ENCODE measurements around the gene MAST2.
"Not testable (repeated sequence)": the region's sequence is repeated elsewhere in the genome, so short reads cannot be mapped to it uniquely, and the experiment has no call there.

MAST2 gene

DNA sequence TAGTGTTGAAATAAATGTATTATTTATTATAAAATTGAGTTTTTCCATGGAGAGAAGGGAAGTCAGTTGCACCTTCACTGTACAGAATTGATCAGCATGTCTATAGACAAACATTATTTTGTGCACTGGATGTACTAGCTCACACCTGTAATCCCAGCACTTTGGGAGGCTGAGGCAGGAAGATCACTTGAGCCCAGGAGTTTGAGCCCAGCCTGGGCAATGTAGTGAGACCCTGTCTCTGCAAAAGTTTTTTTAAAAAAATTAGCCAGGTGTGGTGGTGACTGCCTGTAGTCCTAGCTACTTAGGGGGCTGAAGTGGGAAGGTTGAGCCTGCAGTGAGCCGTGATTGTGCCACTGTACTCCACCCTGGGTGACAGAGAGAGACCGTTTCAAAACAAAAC lies 87.7 kb downstream of the MAST2 start:
- DNase-seq (ENCODE audit: low read depth in 4 of 4, low spot score in 1 of 4): no peak

DNA sequence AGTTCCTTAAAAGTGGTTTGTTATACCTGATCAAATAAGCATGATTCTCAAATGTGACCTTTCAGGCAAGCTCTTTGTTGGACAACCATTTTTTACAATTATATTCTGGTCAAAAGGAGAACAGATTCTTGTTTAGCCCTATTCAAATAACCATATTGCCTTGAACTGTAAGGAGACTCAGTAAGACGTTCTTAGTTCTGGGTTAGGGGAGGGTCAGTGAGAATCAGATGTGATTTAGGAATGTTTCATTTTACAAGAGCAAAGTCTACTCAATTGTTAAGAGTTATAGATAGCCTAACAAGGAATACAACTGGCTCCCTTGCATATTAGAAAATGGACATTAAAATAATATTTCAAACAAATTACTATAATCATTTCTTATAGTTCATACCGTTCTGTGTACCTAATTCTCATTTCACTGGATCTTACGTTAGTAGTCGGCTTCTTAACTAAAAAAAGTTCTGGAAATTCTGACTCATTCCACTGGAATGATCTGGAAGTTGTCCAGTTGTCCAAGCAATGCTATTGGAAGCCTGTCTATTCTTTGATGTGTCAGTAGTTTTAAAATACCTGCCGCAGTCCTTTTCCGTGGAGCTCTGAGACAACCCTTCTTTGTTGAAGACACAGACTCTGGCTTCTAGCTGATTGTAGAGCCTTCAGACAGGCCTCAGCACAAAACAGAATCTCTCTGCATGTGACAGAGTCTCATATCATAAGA lies 88.8 kb downstream of the MAST2 start:
- DNase-seq (ENCODE audit: low read depth in 4 of 4, low spot score in 1 of 4): no peak

DNA sequence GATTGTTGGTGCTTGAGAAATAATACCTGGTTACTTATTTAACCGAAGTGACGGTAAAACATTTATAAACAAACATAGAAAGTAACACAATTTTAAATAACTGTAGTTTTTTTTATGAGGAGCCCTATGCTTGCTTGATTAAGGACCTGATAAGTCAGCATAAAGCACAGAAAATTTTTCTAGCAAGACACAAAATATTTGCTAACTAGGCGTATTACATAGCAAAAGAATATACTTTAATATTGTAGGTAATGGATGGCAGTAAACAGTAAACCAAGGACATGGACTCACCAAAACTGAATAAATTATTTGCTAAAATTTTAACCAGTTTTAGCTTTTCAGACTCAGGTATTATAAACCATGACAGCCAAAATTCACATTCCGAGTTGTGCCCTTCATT lies 90.9 kb downstream of the MAST2 start:
- no peak for DNase-seq (ENCODE audit: low read depth in 4 of 4, low spot score in 1 of 4)

- no peak for DNase-seq (ENCODE audit: low read depth in 4 of 4, low spot score in 1 of 4)
Observed at GRCh38 chr1:45894921-45895320, 91.5 kb downstream of the MAST2 start.

GRCh38 chr1:45895406-45895805 lies 92.0 kb downstream of the MAST2 start:
- DNase-seq (ENCODE audit: low read depth in 4 of 4, low spot score in 1 of 4): no peak

DNA sequence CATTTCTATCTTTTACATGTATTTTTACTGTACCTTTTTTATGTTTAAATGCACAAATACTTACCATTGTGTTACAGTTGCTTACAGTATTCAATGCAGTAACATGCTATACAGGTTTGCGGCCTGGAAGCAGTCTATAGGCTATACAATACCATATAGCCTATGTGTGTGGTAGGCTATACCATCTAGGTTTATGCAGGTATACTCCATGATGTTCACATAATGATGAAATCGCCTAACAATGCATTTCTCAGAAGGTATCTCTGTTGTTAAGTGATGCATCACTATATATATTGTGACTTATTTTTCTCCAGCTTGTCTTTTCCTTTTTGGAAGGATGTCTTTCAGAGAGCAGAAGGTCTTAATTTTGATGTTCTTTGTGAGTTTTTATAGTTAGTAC lies 103.5 kb downstream of the MAST2 start:
- no peak for DNase-seq (ENCODE audit: low read depth in 4 of 4, low spot score in 1 of 4)

- DNase-seq (ENCODE audit: low read depth in 4 of 4, low spot score in 1 of 4): no peak
Observed at GRCh38 chr1:45908611-45909140, 105.3 kb downstream of the MAST2 start.

- no peak for DNase-seq (ENCODE audit: low read depth in 4 of 4, low spot score in 1 of 4)
Observed at GRCh38 chr1:45911634-45912033, 108.2 kb downstream of the MAST2 start.

DNA sequence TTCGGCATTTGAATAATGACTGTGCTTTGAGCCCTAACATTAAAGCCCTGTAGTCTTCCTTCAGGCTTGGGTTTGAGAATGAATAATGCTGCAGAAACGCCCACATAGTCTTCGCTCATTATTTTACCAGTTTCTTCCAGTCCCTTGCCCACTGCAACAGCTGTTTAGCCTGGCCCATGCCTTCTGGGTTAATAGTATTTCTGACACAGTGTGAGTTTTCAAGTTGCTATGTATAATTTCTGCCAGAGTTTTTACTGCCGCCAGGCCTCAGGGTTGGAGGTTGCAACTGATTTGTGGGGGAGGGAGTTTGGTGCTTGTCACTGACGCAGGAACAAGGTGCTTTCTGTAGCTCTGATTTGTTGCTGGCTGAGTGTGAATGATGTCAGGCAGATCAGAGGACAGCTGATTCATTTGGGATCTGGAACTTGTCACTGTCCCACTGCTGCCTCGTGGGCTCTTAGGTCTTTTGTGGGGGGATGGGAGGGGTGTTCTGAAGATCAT lies 109.8 kb downstream of the MAST2 start:
- DNase-seq (ENCODE audit: low read depth in 4 of 4, low spot score in 1 of 4): peak in 1 of 4 experiments; percentile 1

- DNase-seq (ENCODE audit: low read depth in 4 of 4, low spot score in 1 of 4): no peak
Observed at GRCh38 chr1:45913731-45914501, 110.5 kb downstream of the MAST2 start.

DNA sequence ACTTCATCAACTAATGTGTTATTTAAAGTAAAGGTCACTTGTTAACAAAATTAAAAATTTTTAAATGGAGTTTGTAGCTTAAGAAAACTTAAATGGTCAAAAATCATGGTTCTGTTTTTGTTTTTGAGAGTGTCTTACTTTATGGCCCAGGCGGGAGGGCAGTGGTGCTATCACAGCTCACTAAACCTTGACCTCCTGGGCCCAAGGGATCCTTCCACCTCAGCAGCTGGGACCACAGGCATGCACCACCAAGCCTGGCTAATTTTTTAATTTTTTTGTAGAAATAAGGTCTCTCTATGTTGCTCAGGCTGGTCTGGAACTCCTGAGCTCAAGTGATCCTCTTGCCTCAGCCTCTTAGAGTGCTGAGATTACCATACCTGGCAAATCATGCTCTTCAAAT lies 111.4 kb downstream of the MAST2 start:
- no peak for DNase-seq (ENCODE audit: low read depth in 4 of 4, low spot score in 1 of 4)

GRCh38 chr1:45922374-45922773 lies 119.0 kb downstream of the MAST2 start:
- DNase-seq (ENCODE audit: low read depth in 4 of 4, low spot score in 1 of 4): no peak

- DNase-seq (ENCODE audit: low read depth in 4 of 4, low spot score in 1 of 4): no peak
Observed at GRCh38 chr1:45922813-45923212, 119.4 kb downstream of the MAST2 start.

DNA sequence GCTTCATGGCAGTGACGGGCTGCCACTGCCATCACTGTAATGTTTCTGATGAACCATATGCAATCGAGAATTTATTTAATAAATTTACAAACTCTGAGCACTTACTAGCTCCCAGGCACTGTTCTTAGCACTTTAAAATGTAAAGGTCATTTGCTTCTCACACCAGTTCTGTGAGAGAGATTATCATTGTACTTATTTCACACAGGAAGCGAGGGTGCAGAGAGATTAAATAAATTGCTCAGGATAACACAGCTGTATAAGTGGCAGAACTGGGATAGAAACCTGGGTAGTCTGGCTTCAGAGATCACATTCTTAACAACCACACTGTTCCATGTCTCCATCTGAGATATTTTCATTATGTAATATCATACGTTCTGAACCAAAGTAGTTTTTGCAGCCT lies 119.9 kb downstream of the MAST2 start:
- no peak for DNase-seq (ENCODE audit: low read depth in 4 of 4, low spot score in 1 of 4)

GRCh38 chr1:45924736-45925135 lies 121.3 kb downstream of the MAST2 start:
- no peak for DNase-seq (ENCODE audit: low read depth in 4 of 4, low spot score in 1 of 4)

- DNase-seq (ENCODE audit: low read depth in 4 of 4, low spot score in 1 of 4): no peak
Observed at GRCh38 chr1:45925728-45926287, 122.4 kb downstream of the MAST2 start.

- no peak for DNase-seq (ENCODE audit: low read depth in 4 of 4, low spot score in 1 of 4)
Observed at GRCh38 chr1:45926330-45926729, 122.9 kb downstream of the MAST2 start.

DNA sequence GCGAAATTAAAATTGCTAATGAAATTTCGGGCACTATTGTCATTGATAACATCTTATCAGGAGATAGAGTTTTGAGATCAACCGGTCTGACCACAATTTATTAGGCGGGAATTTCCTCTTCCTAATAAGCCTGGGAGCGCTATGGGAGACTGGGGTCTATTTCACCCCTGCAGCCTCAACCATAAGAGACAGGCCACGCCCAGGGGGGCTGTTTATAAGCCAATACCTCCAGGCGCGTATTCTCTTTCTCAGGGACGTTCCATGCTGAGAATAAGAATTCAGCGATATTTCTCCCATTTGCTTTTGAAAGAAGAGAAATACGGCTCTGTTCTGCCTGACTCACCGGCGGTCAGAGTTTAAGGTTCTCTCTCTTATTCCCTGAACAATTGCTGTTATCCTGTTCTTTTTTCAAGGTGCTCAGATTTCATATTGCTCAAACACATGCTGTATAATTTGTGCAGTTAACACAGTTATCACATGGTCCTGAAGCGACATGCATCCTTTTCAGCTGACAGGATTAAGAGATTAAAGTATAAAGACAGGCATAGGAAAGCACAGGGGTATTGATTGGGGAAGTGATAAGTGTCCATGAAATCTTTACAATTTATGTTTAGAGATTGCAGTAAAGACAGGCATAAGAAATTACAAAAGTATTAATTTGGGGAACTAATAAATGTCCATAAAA lies 124.0 kb downstream of the MAST2 start:
- not testable (repeated sequence) for DNase-seq (ENCODE audit: low read depth in 4 of 4, low spot score in 1 of 4)

GRCh38 chr1:45928486-45929205 lies 125.2 kb downstream of the MAST2 start:
- DNase-seq (ENCODE audit: low read depth in 4 of 4, low spot score in 1 of 4): no peak

- no peak for DNase-seq (ENCODE audit: low read depth in 4 of 4, low spot score in 1 of 4)
Observed at GRCh38 chr1:45929257-45929687, 125.9 kb downstream of the MAST2 start.

Measured in stimulated activated CD4-positive, alpha-beta T cell treated with anti-CD3 and anti-CD28 coated beads, Interleukin-1b, Interleukin-23, amount 100 ng/mL, for 24 hours (primary cell).